A673 (cell line): ENCODE results near the gene BACH2.

Source experiments
- CTCF ChIP-seq: fragments of 300-800, 200-600 bp; sonication (generic); conservative IDR thresholded peaks from 2 replicates; pipeline ENCODE4 v1.5.1; 2017; ENCODE audit warnings: low read depth, mild to moderate bottlenecking, antibody characterized with exemption, low read length, moderate library complexity, mixed read lengths
- EZH2 ChIP-seq: fragments of 200-600 bp; sonication (generic); IDR thresholded peaks from 2 replicates; pipeline ENCODE4 v1.6.1; 2017; ENCODE audit warnings: borderline replicate concordance, low read depth, mild to moderate bottlenecking, mixed read lengths, antibody characterized with exemption, low read length; ENCODE audit not compliant: poor library complexity, severe bottlenecking

- TF ChIP-seq CTCF: no peak
- TF ChIP-seq EZH2: no peak
Measured at GRCh38 chr6:90167514-90168379, 128.9 kb downstream of the BACH2 start.
